Esophagus squamous epithelium (tissue), 4 donors: ENCODE data around the gene RARB.

ENCODE experiments used
- POLR2A ChIP-seq, 4 donors: fragments of 450-650 bp; IDR thresholded peaks; one replicate each; pipeline ENCODE4 v1.6.1; 2017; ENCODE audit warnings: antibody characterized with exemption in 4 of 4, mild to moderate bottlenecking in 4 of 4, moderate library complexity in 3 of 4
- TF ChIP-seq, protein P1 (sequence below), 6 experiments: fragments of 450-650 bp in 4 of 6; fragments of 200-600 bp in 2 of 6; sonication (generic) in 2 of 6; IDR thresholded peaks; one replicate each; pipeline ENCODE4 v1.5.1; 2016 to 2019; ENCODE audit warnings: antibody characterized with exemption in 6 of 6, mild to moderate bottlenecking in 4 of 6, moderate library complexity in 4 of 6

DNA sequence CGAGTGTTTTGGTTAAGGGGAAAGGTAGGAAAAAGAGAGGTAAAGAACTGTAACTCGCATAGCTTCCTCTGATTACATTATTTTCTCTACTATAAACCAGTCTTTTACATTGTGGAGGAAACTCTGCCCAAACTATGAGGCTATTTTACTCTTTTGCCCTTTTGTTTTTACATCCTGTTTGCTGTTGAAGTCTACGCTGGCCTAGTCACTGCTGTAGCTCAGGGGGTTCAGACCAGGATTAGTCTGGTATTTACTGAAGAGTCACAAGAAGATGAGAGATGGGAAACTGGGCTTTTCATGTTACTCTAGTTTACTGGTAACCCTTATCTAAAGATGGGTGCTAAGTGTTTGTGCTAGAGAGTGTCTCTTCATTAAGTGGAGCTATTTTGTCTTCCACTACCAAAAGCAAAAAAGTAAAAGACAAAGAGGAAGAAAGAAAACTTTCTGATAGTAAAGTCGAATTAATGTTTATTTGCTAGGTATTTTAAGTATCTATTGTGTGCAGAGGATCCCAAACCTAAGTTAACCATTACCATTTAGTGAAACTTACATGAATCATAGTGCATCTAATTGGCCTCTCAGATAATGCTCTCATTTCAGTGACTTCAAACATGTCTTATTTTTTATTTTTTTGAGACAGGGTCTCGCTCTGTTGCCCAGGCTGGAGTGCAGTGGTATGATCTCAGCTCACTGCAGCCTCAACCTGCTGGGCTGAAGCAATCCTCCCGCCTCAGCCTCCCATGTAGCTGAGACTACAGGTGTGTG lies 10.9 kb downstream of the RARB start:
- TF ChIP-seq POLR2A (IDR thresholded peaks at IDR 0.05), result no peak
- TF ChIP-seq, protein P1, sequence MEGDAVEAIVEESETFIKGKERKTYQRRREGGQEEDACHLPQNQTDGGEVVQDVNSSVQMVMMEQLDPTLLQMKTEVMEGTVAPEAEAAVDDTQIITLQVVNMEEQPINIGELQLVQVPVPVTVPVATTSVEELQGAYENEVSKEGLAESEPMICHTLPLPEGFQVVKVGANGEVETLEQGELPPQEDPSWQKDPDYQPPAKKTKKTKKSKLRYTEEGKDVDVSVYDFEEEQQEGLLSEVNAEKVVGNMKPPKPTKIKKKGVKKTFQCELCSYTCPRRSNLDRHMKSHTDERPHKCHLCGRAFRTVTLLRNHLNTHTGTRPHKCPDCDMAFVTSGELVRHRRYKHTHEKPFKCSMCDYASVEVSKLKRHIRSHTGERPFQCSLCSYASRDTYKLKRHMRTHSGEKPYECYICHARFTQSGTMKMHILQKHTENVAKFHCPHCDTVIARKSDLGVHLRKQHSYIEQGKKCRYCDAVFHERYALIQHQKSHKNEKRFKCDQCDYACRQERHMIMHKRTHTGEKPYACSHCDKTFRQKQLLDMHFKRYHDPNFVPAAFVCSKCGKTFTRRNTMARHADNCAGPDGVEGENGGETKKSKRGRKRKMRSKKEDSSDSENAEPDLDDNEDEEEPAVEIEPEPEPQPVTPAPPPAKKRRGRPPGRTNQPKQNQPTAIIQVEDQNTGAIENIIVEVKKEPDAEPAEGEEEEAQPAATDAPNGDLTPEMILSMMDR (IDR thresholded peaks at IDR 0.05), result no peak
